ENCODE results near the gene SLC36A3. TPM values are rescaled to one million over a fixed set of nuclear protein-coding genes. Genes with fewer than 3 reads are reported as not detected.

Gene SLC36A3
- total and polyA plus RNA-seq, 2 donors (not counting 1 experiment from before 2014, with no cell fraction given): not detected

DNA sequence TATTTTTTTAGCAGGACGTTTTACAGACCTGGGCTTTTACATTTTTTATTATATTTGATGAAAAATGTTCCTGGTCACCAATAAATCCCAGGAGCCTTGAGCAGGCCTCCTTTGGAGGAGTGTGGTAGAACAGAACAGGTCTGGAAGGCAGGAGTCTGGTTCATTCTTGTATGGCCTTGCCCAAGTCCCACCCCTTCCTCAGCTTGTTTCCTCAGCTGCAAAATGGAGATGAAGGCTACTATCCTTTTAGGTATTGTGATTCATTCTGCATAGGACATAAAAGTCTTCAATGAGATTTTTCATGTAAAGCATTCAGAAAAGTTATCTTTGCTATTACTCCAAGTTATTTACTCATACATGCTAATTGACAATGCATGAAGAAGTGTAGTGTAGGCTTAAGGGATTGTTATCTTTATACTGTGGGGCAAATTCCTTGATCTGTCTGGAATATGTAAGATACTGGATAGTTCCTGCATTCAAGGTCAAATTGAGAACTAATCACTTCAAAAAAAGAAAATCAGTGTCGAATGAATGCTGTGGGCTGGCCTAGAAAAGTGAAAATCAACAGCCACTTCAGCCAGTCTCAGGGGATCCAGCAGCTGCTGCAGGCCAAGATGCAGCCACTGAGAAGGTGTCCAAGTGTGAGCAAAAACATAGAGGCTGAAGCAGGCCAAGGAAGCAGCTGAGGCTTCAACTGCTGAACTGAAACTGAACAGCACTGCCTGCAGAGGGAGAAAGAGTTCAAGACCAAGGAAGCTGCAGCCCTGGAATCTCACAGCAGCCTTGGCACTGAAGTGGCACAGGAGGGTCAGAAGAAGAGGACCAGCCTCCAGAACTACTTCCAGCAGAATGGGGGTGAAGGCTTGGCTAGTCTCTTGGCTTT lies 15.5 kb upstream of the SLC36A3 start:
- peak; percentile 45 for DNase-seq
- H3K4me2 ChIP-seq (replicated peaks; ENCODE audit: low read depth, low read length, poor library complexity, severe bottlenecking): peak overlapping the region; percentile 2
- Mint-ChIP-seq H3K4me3 (no peak overlapping the region), H3K27ac (no peak overlapping the region), H3K4me1 (peaks cover 10% of the 10 kb centered on the region), H3K9me3 (ENCODE audit: insufficient read depth) (no peaks in the 10 kb centered on the region), H3K27me3 (no peaks in the 10 kb centered on the region)
- H3K27ac ChIP-seq (ENCODE audit: low read length in 2 of 2): no peak overlapping the region
- ATAC-seq (ENCODE audit: low read depth): peak; percentile 76
- H3K27me3 ChIP-seq (replicated peaks in 1 of 4; ENCODE audit: control extremely low read depth in 1 of 4, control insufficient read depth in 3 of 4, insufficient read depth in 4 of 4, low read length in 3 of 4): peaks cover 0 to 6% (median 1%) of the 10 kb centered on the region in 4 experiments
- peak overlapping the region; percentile 32 for H2AFZ ChIP-seq (ENCODE audit: insufficient read depth, low read depth, low read length, poor library complexity, severe bottlenecking)
- intact Hi-C loops (cut with micrococcal nuclease): loop anchor here (10.0 kb wide), 1 partner anchor 514 kb away; no protein-coding TSS in a partner anchor
- CTCF ChIA-PET: interaction anchor here (0.7 to 3.7 kb wide), 5 partner anchors 45 to 333 kb away, joined by 3 to 28 read pairs (median 3); no protein-coding TSS in a partner anchor
- POLR2A ChIA-PET: no interaction called here
- no peaks in the 10 kb centered on the region for H3K9me3 ChIP-seq (ENCODE audit: control extremely low read depth in 1 of 3, control insufficient read depth in 2 of 3, insufficient read depth in 1 of 3, low read length in 2 of 3)
- H4K20me1 ChIP-seq (ENCODE audit: control insufficient read depth, insufficient read depth, low read length, poor library complexity, severe bottlenecking): no peaks in the 10 kb centered on the region
- H3K4me3 ChIP-seq (ENCODE audit: control extremely low read depth in 1 of 5, extremely low read depth in 1 of 5, insufficient read depth in 1 of 5, low read depth in 2 of 5, low read length in 4 of 5): no peak overlapping the region
- H3K36me3 ChIP-seq (replicated peaks in 1 of 2; ENCODE audit: control extremely low read depth in 1 of 2, control insufficient read depth in 1 of 2, extremely low read depth in 1 of 2, insufficient read depth in 2 of 2, low read length in 1 of 2): no peaks in the 10 kb centered on the region
- H3K79me2 ChIP-seq (ENCODE audit: control insufficient read depth, insufficient read depth, low read length): no peaks in the 10 kb centered on the region
- H3K4me1 ChIP-seq (ENCODE audit: control insufficient read depth in 2 of 2, insufficient read depth in 2 of 2, low read length in 2 of 2): peaks cover 9 to 16% of the 10 kb centered on the region in 2 donors
- 0% methylated on average over 1 of the region's 2 CpGs for WGBS (ENCODE audit: insufficient coverage)
- TF ChIP-seq CTCF (IDR thresholded peaks at IDR 0.05) (no peak), EZH2 (IDR thresholded peaks at IDR 0.05; ENCODE audit: borderline replicate concordance, insufficient read depth, low read depth, low read length, poor library complexity, severe bottlenecking) (no peak)
- H3K9ac ChIP-seq (ENCODE audit: low read length): no peak overlapping the region

GRCh38 chr5:151317871-151318270 lies 14.3 kb upstream of the SLC36A3 start:
- Histone ChIP-seq H3K4me2 (replicated peaks; ENCODE audit: low read depth, low read length, poor library complexity, severe bottlenecking) (no peak overlapping the region), H3K9me3 (ENCODE audit: control extremely low read depth in 1 of 3, control insufficient read depth in 2 of 3, insufficient read depth in 1 of 3, low read length in 2 of 3) (no peaks in the 10 kb centered on the region), H4K20me1 (ENCODE audit: control insufficient read depth, insufficient read depth, low read length, poor library complexity, severe bottlenecking) (no peaks in the 10 kb centered on the region), H3K4me3 (ENCODE audit: control extremely low read depth in 1 of 5, extremely low read depth in 1 of 5, insufficient read depth in 1 of 5, low read depth in 2 of 5, low read length in 4 of 5) (no peak overlapping the region), H3K36me3 (replicated peaks in 1 of 2; ENCODE audit: control extremely low read depth in 1 of 2, control insufficient read depth in 1 of 2, extremely low read depth in 1 of 2, insufficient read depth in 2 of 2, low read length in 1 of 2) (no peaks in the 10 kb centered on the region), H3K79me2 (ENCODE audit: control insufficient read depth, insufficient read depth, low read length) (no peaks in the 10 kb centered on the region), H3K9ac (ENCODE audit: low read length) (no peak overlapping the region), H3K4me1 (ENCODE audit: control insufficient read depth in 2 of 2, insufficient read depth in 2 of 2, low read length in 2 of 2) (peaks cover 9 to 16% of the 10 kb centered on the region in 2 donors), H3K27me3 (replicated peaks in 1 of 4; ENCODE audit: control extremely low read depth in 1 of 4, control insufficient read depth in 3 of 4, insufficient read depth in 4 of 4, low read length in 3 of 4) (peaks cover 0 to 3% (median 1%) of the 10 kb centered on the region in 4 experiments), H3K27ac (ENCODE audit: low read length in 2 of 2) (no peak overlapping the region), H2AFZ (ENCODE audit: insufficient read depth, low read depth, low read length, poor library complexity, severe bottlenecking) (no peak overlapping the region)
- H3K4me3 Mint-ChIP-seq: no peak overlapping the region
- no peaks in the 10 kb centered on the region for H3K27me3 Mint-ChIP-seq
- no peak overlapping the region for H3K27ac Mint-ChIP-seq
- no CpG with 5 or more reads among the region's 2 CpGs for WGBS (ENCODE audit: insufficient coverage)
- no peak for TF ChIP-seq EZH2 (IDR thresholded peaks at IDR 0.05; ENCODE audit: borderline replicate concordance, insufficient read depth, low read depth, low read length, poor library complexity, severe bottlenecking)
- TF ChIP-seq CTCF (IDR thresholded peaks at IDR 0.05): no peak
- ATAC-seq (ENCODE audit: low read depth): no peak
- no peak for DNase-seq
- peaks cover 10% of the 10 kb centered on the region for H3K4me1 Mint-ChIP-seq
- intact Hi-C loops (cut with micrococcal nuclease): loop anchor here (10.0 kb wide), 1 partner anchor 513 kb away; no protein-coding TSS in a partner anchor
- CTCF ChIA-PET: interaction anchor here (1.0 to 3.7 kb wide), 9 partner anchors 44 to 755 kb away, joined by 3 to 28 read pairs (median 4); no protein-coding TSS in a partner anchor
- H3K9me3 Mint-ChIP-seq (ENCODE audit: insufficient read depth): no peaks in the 10 kb centered on the region
- POLR2A ChIA-PET: no interaction called here
